ENCODE data around the gene LMO1. TPM values are rescaled to one million over a fixed set of nuclear protein-coding genes. Genes with fewer than 3 reads are reported as not detected.

Gene LMO1
- total and polyA plus RNA-seq, 2 of the 8 experiments (the other 6 are each of a cell fraction or from before 2014, with no cell fraction given), result 0.17 TPM; not detected in 1

- TF ChIP-seq NRF1 (IDR thresholded peaks at IDR 0.05; ENCODE audit: low read depth, low read length), result no peak
- TF ChIP-seq, protein P1, sequence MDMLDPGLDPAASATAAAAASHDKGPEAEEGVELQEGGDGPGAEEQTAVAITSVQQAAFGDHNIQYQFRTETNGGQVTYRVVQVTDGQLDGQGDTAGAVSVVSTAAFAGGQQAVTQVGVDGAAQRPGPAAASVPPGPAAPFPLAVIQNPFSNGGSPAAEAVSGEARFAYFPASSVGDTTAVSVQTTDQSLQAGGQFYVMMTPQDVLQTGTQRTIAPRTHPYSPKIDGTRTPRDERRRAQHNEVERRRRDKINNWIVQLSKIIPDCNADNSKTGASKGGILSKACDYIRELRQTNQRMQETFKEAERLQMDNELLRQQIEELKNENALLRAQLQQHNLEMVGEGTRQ (IDR thresholded peaks at IDR 0.05; ENCODE audit: low read length), result no peak
- no peak for TF ChIP-seq EGR1 (IDR thresholded peaks at IDR 0.05; ENCODE audit: borderline replicate concordance, low read depth, low read length)
- peak; percentile 24 for TF ChIP-seq RNF2 (IDR thresholded peaks at IDR 0.05; ENCODE audit: borderline replicate concordance, low read depth, low read length, missing control alignments, poor library complexity, severe bottlenecking)
Observed at GRCh38 chr11:8268530-8269400, 5.1 kb upstream of the LMO1 start (continued).
